G401.6 (cell line): ENCODE data around the gene DOCK4.

ENCODE experiments used
- FAIRE-seq: peaks from 2 replicates; lab custom pipeline; 2012; peaks lifted over from hg19 to GRCh38; lab: Jason Lieb, UNC

The DOCK4 gene

GRCh38 chr7:111846898-111847297 is 359.3 kb downstream of the DOCK4 start:
- FAIRE-seq, result no peak

- no peak for FAIRE-seq
These were observed 360.3 kb downstream of the DOCK4 start for GRCh38 chr7:111845853-111846252.

- no peak for FAIRE-seq
These were observed 361.1 kb downstream of the DOCK4 start for GRCh38 chr7:111844904-111845671.

GRCh38 chr7:111842491-111842890 is 363.7 kb downstream of the DOCK4 start:
- no peak for FAIRE-seq

- no peak for FAIRE-seq
These were observed 364.5 kb downstream of the DOCK4 start for GRCh38 chr7:111841596-111842205.

GRCh38 chr7:111840528-111840927 is 365.7 kb downstream of the DOCK4 start:
- FAIRE-seq, result no peak

- no peak for FAIRE-seq
These were observed 366.9 kb downstream of the DOCK4 start for GRCh38 chr7:111839261-111839660.

GRCh38 chr7:111836592-111836991 is 369.6 kb downstream of the DOCK4 start:
- no peak for FAIRE-seq

- FAIRE-seq, result no peak
These were observed 371.1 kb downstream of the DOCK4 start for GRCh38 chr7:111835066-111835465.

- no peak for FAIRE-seq
These were observed 371.8 kb downstream of the DOCK4 start for GRCh38 chr7:111834367-111834766.

- no peak for FAIRE-seq
These were observed 372.7 kb downstream of the DOCK4 start for GRCh38 chr7:111833466-111833865.

- no peak for FAIRE-seq
These were observed 374.0 kb downstream of the DOCK4 start for GRCh38 chr7:111832174-111832573.

- no peak for FAIRE-seq
These were observed 377.0 kb downstream of the DOCK4 start for GRCh38 chr7:111829221-111829620.

- FAIRE-seq, result no peak
These were observed 378.2 kb downstream of the DOCK4 start for GRCh38 chr7:111827863-111828504.

- no peak for FAIRE-seq
These were observed 381.2 kb downstream of the DOCK4 start for GRCh38 chr7:111825046-111825445.

GRCh38 chr7:111823826-111824225 is 382.4 kb downstream of the DOCK4 start:
- no peak for FAIRE-seq

GRCh38 chr7:111821046-111821445 is 385.2 kb downstream of the DOCK4 start:
- FAIRE-seq, result no peak

- FAIRE-seq, result no peak
These were observed 385.6 kb downstream of the DOCK4 start for GRCh38 chr7:111820621-111821020.

GRCh38 chr7:111820121-111820520 is 386.1 kb downstream of the DOCK4 start:
- no peak for FAIRE-seq

GRCh38 chr7:111815354-111815753 is 390.8 kb downstream of the DOCK4 start:
- FAIRE-seq, result no peak

- no peak for FAIRE-seq
These were observed 392.9 kb downstream of the DOCK4 start for GRCh38 chr7:111813306-111813705.

- FAIRE-seq, result no peak
These were observed 400.0 kb downstream of the DOCK4 start for GRCh38 chr7:111806232-111806631.

GRCh38 chr7:111803015-111803758 is 403.0 kb downstream of the DOCK4 start:
- no peak for FAIRE-seq
